Measurements from ENCODE around the gene SDK2. TPM values are rescaled to one million over a fixed set of nuclear protein-coding genes. Genes with fewer than 3 reads are reported as not detected.

Gene SDK2
- total and polyA plus RNA-seq, 2 experiments from 2014 or later: 0.74 to 5.1 TPM

DNA sequence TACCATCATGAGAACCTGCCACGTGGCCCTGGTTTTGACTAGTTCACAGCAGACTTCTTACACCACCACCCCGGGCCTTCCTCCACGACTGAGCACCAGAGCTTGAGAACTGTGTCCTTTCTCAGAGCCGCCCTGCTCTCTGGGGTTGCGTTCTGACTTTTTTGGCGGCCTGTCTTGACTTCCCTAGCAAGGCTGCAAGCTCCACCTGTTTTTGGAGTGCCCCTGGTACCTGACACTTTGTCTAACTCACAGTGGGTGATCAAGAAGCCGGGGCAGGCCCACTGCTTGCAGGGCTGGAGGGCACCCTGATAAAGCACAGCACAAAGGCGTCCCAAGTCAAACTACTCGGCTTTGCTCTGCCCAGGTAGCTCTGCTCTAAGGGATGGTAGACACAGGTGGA is 154.3 kb downstream of the SDK2 start:
- H3K36me3 ChIP-seq (ENCODE audit: insufficient read depth): no peaks in the 10 kb centered on the region
- H3K4me3 Mint-ChIP-seq: no peak overlapping the region
- no peak overlapping the region for H3K4me2 ChIP-seq
- H3K36me3 Mint-ChIP-seq (ENCODE audit: low read depth): peaks cover 9% of the 10 kb centered on the region
- H3K27ac Mint-ChIP-seq: no peak overlapping the region
- peaks cover 26% of the 10 kb centered on the region for H3K4me1 Mint-ChIP-seq
- TF ChIP-seq STAT1 (IDR thresholded peaks at IDR 0.05; ENCODE audit: unreplicated experiment) (no peak), EZH2phosphoT487 (IDR thresholded peaks at IDR 0.05; ENCODE audit: unreplicated experiment) (no peak), ZNF114 (CRISPR knock-in tag; IDR thresholded peaks at IDR 0.05) (no peak), JUNB (IDR thresholded peaks at IDR 0.05; ENCODE audit: unreplicated experiment) (no peak), EZH2 (IDR thresholded peaks at IDR 0.05; ENCODE audit: low read depth, unreplicated experiment) (no peak), POLR2AphosphoS5 (IDR thresholded peaks at IDR 0.05; ENCODE audit: low read depth) (no peak), ZNF331 (CRISPR knock-in tag; IDR thresholded peaks at IDR 0.05; ENCODE audit: low read depth) (no peak), CTCF (conservative IDR thresholded peaks at IDR 0.05; ENCODE audit: low read depth in 2 of 2) (no peak), ETS1 (IDR thresholded peaks at IDR 0.05) (no peak), CREB1 (CRISPR knock-in tag; IDR thresholded peaks at IDR 0.05; ENCODE audit: low read depth) (no peak), REST (IDR thresholded peaks at IDR 0.05; ENCODE audit: unreplicated experiment) (no peak), NANOG (IDR thresholded peaks at IDR 0.05; ENCODE audit: borderline replicate concordance) (no peak)
- TF ChIP-seq, protein P1, sequence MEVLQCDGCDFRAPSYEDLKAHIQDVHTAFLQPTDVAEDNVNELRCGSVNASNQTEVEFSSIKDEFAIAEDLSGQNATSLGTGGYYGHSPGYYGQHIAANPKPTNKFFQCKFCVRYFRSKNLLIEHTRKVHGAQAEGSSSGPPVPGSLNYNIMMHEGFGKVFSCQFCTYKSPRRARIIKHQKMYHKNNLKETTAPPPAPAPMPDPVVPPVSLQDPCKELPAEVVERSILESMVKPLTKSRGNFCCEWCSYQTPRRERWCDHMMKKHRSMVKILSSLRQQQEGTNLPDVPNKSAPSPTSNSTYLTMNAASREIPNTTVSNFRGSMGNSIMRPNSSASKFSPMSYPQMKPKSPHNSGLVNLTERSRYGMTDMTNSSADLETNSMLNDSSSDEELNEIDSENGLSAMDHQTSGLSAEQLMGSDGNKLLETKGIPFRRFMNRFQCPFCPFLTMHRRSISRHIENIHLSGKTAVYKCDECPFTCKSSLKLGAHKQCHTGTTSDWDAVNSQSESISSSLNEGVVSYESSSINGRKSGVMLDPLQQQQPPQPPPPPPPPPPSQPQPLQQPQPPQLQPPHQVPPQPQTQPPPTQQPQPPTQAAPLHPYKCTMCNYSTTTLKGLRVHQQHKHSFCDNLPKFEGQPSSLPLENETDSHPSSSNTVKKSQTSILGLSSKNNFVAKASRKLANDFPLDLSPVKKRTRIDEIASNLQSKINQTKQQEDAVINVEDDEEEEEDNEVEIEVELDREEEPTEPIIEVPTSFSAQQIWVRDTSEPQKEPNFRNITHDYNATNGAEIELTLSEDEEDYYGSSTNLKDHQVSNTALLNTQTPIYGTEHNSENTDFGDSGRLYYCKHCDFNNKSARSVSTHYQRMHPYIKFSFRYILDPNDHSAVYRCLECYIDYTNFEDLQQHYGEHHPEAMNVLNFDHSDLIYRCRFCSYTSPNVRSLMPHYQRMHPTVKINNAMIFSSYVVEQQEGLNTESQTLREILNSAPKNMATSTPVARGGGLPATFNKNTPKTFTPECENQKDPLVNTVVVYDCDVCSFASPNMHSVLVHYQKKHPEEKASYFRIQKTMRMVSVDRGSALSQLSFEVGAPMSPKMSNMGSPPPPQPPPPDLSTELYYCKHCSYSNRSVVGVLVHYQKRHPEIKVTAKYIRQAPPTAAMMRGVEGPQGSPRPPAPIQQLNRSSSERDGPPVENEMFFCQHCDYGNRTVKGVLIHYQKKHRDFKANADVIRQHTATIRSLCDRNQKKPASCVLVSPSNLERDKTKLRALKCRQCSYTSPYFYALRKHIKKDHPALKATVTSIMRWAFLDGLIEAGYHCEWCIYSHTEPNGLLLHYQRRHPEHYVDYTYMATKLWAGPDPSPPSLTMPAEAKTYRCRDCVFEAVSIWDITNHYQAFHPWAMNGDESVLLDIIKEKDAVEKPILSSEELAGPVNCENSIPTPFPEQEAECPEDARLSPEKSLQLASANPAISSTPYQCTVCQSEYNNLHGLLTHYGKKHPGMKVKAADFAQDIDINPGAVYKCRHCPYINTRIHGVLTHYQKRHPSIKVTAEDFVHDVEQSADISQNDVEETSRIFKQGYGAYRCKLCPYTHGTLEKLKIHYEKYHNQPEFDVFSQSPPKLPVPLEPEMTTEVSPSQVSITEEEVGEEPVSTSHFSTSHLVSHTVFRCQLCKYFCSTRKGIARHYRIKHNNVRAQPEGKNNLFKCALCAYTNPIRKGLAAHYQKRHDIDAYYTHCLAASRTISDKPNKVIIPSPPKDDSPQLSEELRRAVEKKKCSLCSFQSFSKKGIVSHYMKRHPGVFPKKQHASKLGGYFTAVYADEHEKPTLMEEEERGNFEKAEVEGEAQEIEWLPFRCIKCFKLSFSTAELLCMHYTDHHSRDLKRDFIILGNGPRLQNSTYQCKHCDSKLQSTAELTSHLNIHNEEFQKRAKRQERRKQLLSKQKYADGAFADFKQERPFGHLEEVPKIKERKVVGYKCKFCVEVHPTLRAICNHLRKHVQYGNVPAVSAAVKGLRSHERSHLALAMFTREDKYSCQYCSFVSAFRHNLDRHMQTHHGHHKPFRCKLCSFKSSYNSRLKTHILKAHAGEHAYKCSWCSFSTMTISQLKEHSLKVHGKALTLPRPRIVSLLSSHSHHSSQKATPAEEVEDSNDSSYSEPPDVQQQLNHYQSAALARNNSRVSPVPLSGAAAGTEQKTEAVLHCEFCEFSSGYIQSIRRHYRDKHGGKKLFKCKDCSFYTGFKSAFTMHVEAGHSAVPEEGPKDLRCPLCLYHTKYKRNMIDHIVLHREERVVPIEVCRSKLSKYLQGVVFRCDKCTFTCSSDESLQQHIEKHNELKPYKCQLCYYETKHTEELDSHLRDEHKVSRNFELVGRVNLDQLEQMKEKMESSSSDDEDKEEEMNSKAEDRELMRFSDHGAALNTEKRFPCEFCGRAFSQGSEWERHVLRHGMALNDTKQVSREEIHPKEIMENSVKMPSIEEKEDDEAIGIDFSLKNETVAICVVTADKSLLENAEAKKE (CRISPR knock-in tag; IDR thresholded peaks at IDR 0.05): no peak
- no peak overlapping the region; the same call in 1 of the 2 replicates for H2AFZ ChIP-seq
- H3K27me3 Mint-ChIP-seq (ENCODE audit: insufficient read depth, low read depth, poor library complexity): peaks cover 10% of the 10 kb centered on the region
- H3F3A ChIP-seq (replicated peaks; ENCODE audit: low read depth): no peaks in the 10 kb centered on the region
- peaks cover 14% of the 10 kb centered on the region for H3K4me1 ChIP-seq (ENCODE audit: insufficient read depth)
- H3K79me2 ChIP-seq (replicated peaks; ENCODE audit: insufficient read depth): no peaks in the 10 kb centered on the region
- H3K27ac ChIP-seq (ENCODE audit: low read depth): no peak overlapping the region
- H4K20me1 ChIP-seq (replicated peaks; ENCODE audit: insufficient read depth): no peaks in the 10 kb centered on the region
- ATAC-seq: no peak
- H3K27me3 ChIP-seq (ENCODE audit: insufficient read depth): no peaks in the 10 kb centered on the region
- DNase-seq (ENCODE audit: low spot score): no peak
- no peak overlapping the region for H3K4me3 ChIP-seq
- 0 out of 2 replicates have a peak, but pooled peaks cover 3% of the 10 kb centered on the region for H3K9me2 ChIP-seq (ENCODE audit: insufficient read depth)
- H3K9me3 Mint-ChIP-seq: peaks cover 13% of the 10 kb centered on the region
